IMR-90 (cell line): ENCODE results near the gene DEPDC5. TPM values are rescaled to one million over a fixed set of nuclear protein-coding genes. Genes with fewer than 3 reads are reported as not detected.

Experiments used
- ATAC-seq: fragments of 200-7000 bp; cut with Tn5 transposase; 2 replicates; pipeline ENCODE4 v1.9.1; 2020; ENCODE audit warnings: low read depth, mild to moderate bottlenecking, moderate library complexity
- BruUV-seq: library from RNA; stranded (reverse); fragments of 400-500 nt; replicated peaks from 2 replicates; lab custom pipeline; 2021; lab: Mats Ljungman, UMichigan
- CTCF ChIA-PET: fragments of 300-600 bp; formaldehyde crosslinking; extraction: SDS; loops from one replicate; lab custom pipeline; 2021; ENCODE audit warnings: antibody characterized with exemption; lab: Yijun Ruan, JAX
- POLR2A ChIA-PET: fragments of 300-600 bp; sonication (Branson Sonifier 250); formaldehyde crosslinking; loops from one replicate; lab custom pipeline; 2022; ENCODE audit warnings: antibody characterized with exemption; ENCODE audit not compliant: unreplicated experiment; lab: Charles Lee
- DNase-seq: peaks from one replicate; pipeline ENCODE4 v3.0.0; 2013
- H2AFZ ChIP-seq: replicated peaks from 2 replicates; pipeline ENCODE3; 2013; ENCODE audit warnings: low read length, mild to moderate bottlenecking; ENCODE audit not compliant: poor library complexity
- H2AK5ac ChIP-seq: 2 replicates; pipeline ENCODE4 v1.6.1; 2013; ENCODE audit warnings: low read depth, low read length, inconsistent platforms
- H2AK9ac ChIP-seq: replicated peaks from 2 replicates; pipeline ENCODE3; 2013; ENCODE audit warnings: mild to moderate bottlenecking, low read depth, low read length, moderate library complexity; ENCODE audit not compliant: poor library complexity
- H2BK120ac ChIP-seq: 2 replicates; pipeline ENCODE4 v1.6.1; 2013; ENCODE audit warnings: low read depth, low read length, inconsistent platforms
- H2BK15ac ChIP-seq: 3 replicates; pipeline ENCODE4 v1.6.1; 2013; ENCODE audit warnings: low read depth, low read length, inconsistent platforms
- H2BK20ac ChIP-seq: 2 replicates; pipeline ENCODE4 v1.6.1; 2013; ENCODE audit warnings: low read depth, mild to moderate bottlenecking, inconsistent platforms, low read length, moderate library complexity
- H2BK5ac ChIP-seq: 2 replicates; pipeline ENCODE4 v1.6.1; 2013; ENCODE audit warnings: mild to moderate bottlenecking, low read depth, low read length, inconsistent platforms; ENCODE audit not compliant: poor library complexity, severe bottlenecking
- H3K14ac ChIP-seq: replicated peaks from 2 replicates; pipeline ENCODE4 v1.6.1; 2013; ENCODE audit warnings: low read depth, low read length, inconsistent platforms
- H3K18ac ChIP-seq: 2 replicates; pipeline ENCODE4 v1.6.1; 2013; ENCODE audit warnings: low read depth, low read length, control low read depth
- H3K23ac ChIP-seq: 2 replicates; pipeline ENCODE4 v1.6.1; 2013; ENCODE audit warnings: low read depth, low read length, inconsistent platforms
- H3K27ac ChIP-seq: 2 replicates; pipeline ENCODE4 v1.5.1; 2013; ENCODE audit warnings: mild to moderate bottlenecking, control low read depth, low read length; ENCODE audit not compliant: insufficient read depth
- H3K27me3 ChIP-seq: 2 replicates; pipeline ENCODE4 v1.6.1; 2013; ENCODE audit warnings: low read length; ENCODE audit not compliant: control insufficient read depth, insufficient read depth
- H3K36me3 ChIP-seq: 2 replicates; pipeline ENCODE4 v1.6.1; 2013; ENCODE audit warnings: low read length, mixed read lengths; ENCODE audit not compliant: control insufficient read depth, insufficient read depth
- H3K4ac ChIP-seq: 2 replicates; pipeline ENCODE4 v1.6.1; 2013; ENCODE audit warnings: low read depth, low read length, inconsistent platforms
- H3K4me1 ChIP-seq: 2 replicates; pipeline ENCODE4 v1.6.1; 2013; ENCODE audit warnings: low read length, mixed read lengths; ENCODE audit not compliant: control insufficient read depth, insufficient read depth
- H3K4me2 ChIP-seq: 2 replicates; pipeline ENCODE4 v1.6.1; 2013; ENCODE audit warnings: low read depth, mild to moderate bottlenecking, control low read depth, low read length, moderate library complexity
- H3K4me3 ChIP-seq: 2 replicates; pipeline ENCODE4 v1.5.1; 2013; ENCODE audit warnings: low read depth, mild to moderate bottlenecking, control low read depth, low read length, moderate library complexity; ENCODE audit not compliant: insufficient read depth
- H3K56ac ChIP-seq: 2 replicates; pipeline ENCODE4 v1.6.1; 2013; ENCODE audit warnings: low read length, inconsistent platforms; ENCODE audit not compliant: insufficient read depth; ENCODE audit errors: extremely low read depth
- H3K79me1 ChIP-seq, 2 experiments: 2 replicates each; pipeline ENCODE4 v1.6.1; 2013; ENCODE audit warnings: low read length in 2 of 2, inconsistent platforms in 1 of 2, low read depth in 1 of 2
- H3K9ac ChIP-seq: 2 replicates; pipeline ENCODE4 v1.6.1; 2013; ENCODE audit warnings: low read depth, low read length, control low read depth
- H3K9me1 ChIP-seq: 2 replicates; pipeline ENCODE4 v1.6.1; 2013; ENCODE audit warnings: low read length, inconsistent platforms; ENCODE audit not compliant: insufficient read depth
- H3K9me3 ChIP-seq: 2 replicates; pipeline ENCODE4 v1.6.1; 2013; ENCODE audit warnings: low read length; ENCODE audit not compliant: control insufficient read depth, insufficient read depth
- H4K20me1 ChIP-seq: 2 replicates; pipeline ENCODE4 v1.6.1; 2013; ENCODE audit warnings: low read length, inconsistent platforms; ENCODE audit not compliant: insufficient read depth
- H4K5ac ChIP-seq: 2 replicates; pipeline ENCODE4 v1.6.1; 2013; ENCODE audit warnings: mild to moderate bottlenecking, low read depth, low read length, control low read depth
- H4K8ac ChIP-seq, 2 experiments: 2 replicates each; pipeline ENCODE4 v1.6.1; 2013; ENCODE audit warnings: low read depth in 2 of 2, low read length in 2 of 2, control low read depth in 1 of 2, inconsistent platforms in 1 of 2
- H4K91ac ChIP-seq: 2 replicates; pipeline ENCODE4 v1.6.1; 2013; ENCODE audit warnings: low read depth, low read length, inconsistent platforms; ENCODE audit not compliant: insufficient read depth
- RCOR1 ChIP-seq: IDR thresholded peaks from 2 replicates; pipeline ENCODE4 v1.6.1; 2012; ENCODE audit warnings: mild to moderate bottlenecking, low read length, improper control_type of control experiment; ENCODE audit not compliant: insufficient replicate concordance
- RFX5 ChIP-seq: IDR thresholded peaks from 2 replicates; pipeline ENCODE4 v1.8.0; 2012; ENCODE audit warnings: low read depth, mild to moderate bottlenecking, low read length, moderate library complexity
- SMC3 ChIP-seq: fragments of 150-350 bp; IDR thresholded peaks from 2 replicates; pipeline ENCODE4 v1.6.1; 2016; ENCODE audit warnings: low read depth, mild to moderate bottlenecking, antibody characterized with exemption, low read length, moderate library complexity
- WGBS, 2 experiments: methylation state at CpG; one replicate each; pipeline versions ENCODE4 v1.1.5 to v1.1.7; 2013; ENCODE audit warnings: missing lambda C conversion rate in 2 of 2; ENCODE audit not compliant: insufficient read length in 1 of 2; ENCODE audit errors: extremely low coverage in 2 of 2; 5-methylcytosine and 5-hydroxymethylcytosine counted together
- dilution Hi-C: fragments of 300-500 bp; cut with HindIII; formaldehyde crosslinking; loops from one replicate; pipeline ENCODE4 v1.14.3; 2018; ENCODE audit warnings: low sequenced_read_pairs; ENCODE audit not compliant: unreplicated experiment
- in situ Hi-C: fragments of 300-500 bp; cut with MboI; formaldehyde crosslinking; loops from 3 replicates; pipeline ENCODE4 v1.14.3; 2019; ENCODE audit warnings: low sequenced_read_pairs, inconsistent platforms, mixed read lengths
- intact Hi-C: fragments of 100-400 bp; cut with micrococcal nuclease; formaldehyde crosslinking; loops from 2 replicates; pipeline ENCODE4 v1.10.0; 2022
- polyA plus RNA-seq, 3 experiments: library from polyadenylated mRNA; depleted of rRNA; stranded (reverse); fragments of >200 nt; gene quantifications; 2 replicates each; pipeline ENCODE4 v1.2.3, GENCODE V29; 2012; ENCODE audit warnings: low replicate concordance in 1 of 3
- total RNA-seq: library from RNA; depleted of rRNA; stranded (reverse); fragments of >200 nt; gene quantifications from 2 replicates; pipeline ENCODE4 v1.2.3, GENCODE V29; 2012

DEPDC5 gene
- total and polyA plus RNA-seq, 2 of the 4 experiments (the other 2 are of a cell fraction): 6.6 to 12.9 TPM

GRCh38 chr22:31747441-31747840, 6.4 kb upstream of the DEPDC5 start:
- ATAC-seq: no peak
- peaks cover 5% of the 10 kb centered on the region; the same call in 1 of the 2 replicates for H4K20me1 ChIP-seq

More at GRCh38 chr22:31747441-31747840, 6.4 kb upstream of the DEPDC5 start:
- no peak overlapping the region for H2AK9ac ChIP-seq
- peaks cover 2% of the 10 kb centered on the region for H3K4me1 ChIP-seq
- H3K27me3 ChIP-seq: no peaks in the 10 kb centered on the region
- no peaks in the 10 kb centered on the region for H3K36me3 ChIP-seq
- H3K4me2 ChIP-seq: no peak overlapping the region
- H2AK5ac ChIP-seq: no peak overlapping the region
- no peak overlapping the region for H2BK20ac ChIP-seq
- POLR2A ChIA-PET: no interaction called here
- no CpG with 5 or more reads among the region's 4 CpGs for WGBS, 2 experiments
- CTCF ChIA-PET: interaction anchor here (0.6 kb wide), 1 partner anchor 191 kb away, joined by 3 read pairs; no protein-coding TSS in a partner anchor
- in situ Hi-C loops: no loop called here
- no peak overlapping the region for H4K91ac ChIP-seq
- no peak overlapping the region for H4K8ac ChIP-seq
- no peak overlapping the region for H3K9ac ChIP-seq
- H3K4me3 ChIP-seq: no peak overlapping the region
- TF ChIP-seq RCOR1: no peak
- TF ChIP-seq RFX5: no peak
- TF ChIP-seq SMC3: no peak
- no peak overlapping the region for H2BK120ac ChIP-seq
- dilution Hi-C loops: no loop called here
- H3K79me1 ChIP-seq: peaks cover 13 to 36% of the 10 kb centered on the region in 2 experiments; a peak in 3 of 4 replicates
- H2BK5ac ChIP-seq: no peak overlapping the region
- H3K23ac ChIP-seq: no peak overlapping the region
- no TSS peak for BruUV-seq
- peaks cover 3% of the 10 kb centered on the region; the same call in 1 of the 2 replicates for H3K9me1 ChIP-seq
- H4K5ac ChIP-seq: no peak overlapping the region
- no peak for DNase-seq
- intact Hi-C loops: loop anchor here (5.0 kb wide), 1 partner anchor 65 kb away; no protein-coding TSS in a partner anchor
- no peak overlapping the region for H2BK15ac ChIP-seq
- H3K4ac ChIP-seq: no peak overlapping the region
- no peak overlapping the region for H3K56ac ChIP-seq
- H3K9me3 ChIP-seq: no peaks in the 10 kb centered on the region
- H3K14ac ChIP-seq: no peak overlapping the region
- no peak overlapping the region for H2AFZ ChIP-seq
- H3K27ac ChIP-seq: no peak overlapping the region
- H3K18ac ChIP-seq: no peak overlapping the region
